ENCODE results near the gene RBMS1.
"Not testable (repeated sequence)": the region's sequence is repeated elsewhere in the genome, so short reads cannot be mapped to it uniquely, and the experiment has no call there.

The RBMS1 gene

DNA sequence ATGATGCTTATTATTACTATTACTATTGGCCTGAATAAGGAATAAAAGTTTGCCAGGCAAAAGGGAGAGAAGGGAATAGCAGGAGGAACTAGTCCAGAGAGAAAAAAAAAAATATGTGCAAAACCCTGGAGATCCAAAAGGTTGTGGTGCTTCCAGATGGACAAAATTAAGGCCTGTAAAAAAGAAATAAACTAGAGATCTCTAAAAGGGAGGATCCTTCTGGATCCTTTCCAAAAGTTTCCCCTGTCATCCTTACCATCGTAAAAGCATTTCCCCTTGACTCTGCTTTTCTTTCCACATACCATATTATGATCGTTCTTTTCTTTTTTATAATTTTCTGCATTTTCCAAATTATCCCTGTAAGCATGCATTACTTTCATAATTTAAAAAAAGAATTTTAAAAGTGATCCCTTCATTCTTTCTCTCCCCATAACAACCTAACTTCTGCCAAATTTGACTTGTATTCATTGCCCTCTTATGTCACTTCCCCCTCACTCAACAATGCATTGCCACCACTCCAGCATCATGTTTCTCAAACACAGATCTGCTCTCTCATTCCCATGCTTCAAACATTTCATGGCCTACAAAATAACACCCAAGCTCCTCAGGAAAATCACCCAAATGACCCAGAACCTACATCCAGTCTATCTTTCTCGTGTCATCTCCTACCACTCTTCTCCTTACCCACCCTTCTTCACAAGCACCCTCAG lies 40.3 kb downstream of the RBMS1 start:
- FAIRE-seq (no peak), DNase-seq (ENCODE audit: insufficient read length, low spot score) (no peak)
- TF ChIP-seq SPI1 (IDR thresholded peaks at IDR 0.05; ENCODE audit: low read depth, low read length) = no peak
- TF ChIP-seq TAF1 (IDR thresholded peaks at IDR 0.05; ENCODE audit: low read depth, low read length) = no peak
- TF ChIP-seq POLR2A (IDR thresholded peaks at IDR 0.05; ENCODE audit: low read depth, low read length) = no peak
- no peak for TF ChIP-seq POU2F2 (IDR thresholded peaks at IDR 0.05; ENCODE audit: low read depth, low read length)
- no peak for TF ChIP-seq PAX5 (IDR thresholded peaks at IDR 0.05; ENCODE audit: insufficient read depth, low read length, severe bottlenecking)
- no peak for TF ChIP-seq POLR2AphosphoS5 (IDR thresholded peaks at IDR 0.05; ENCODE audit: low read depth, low read length)

DNA sequence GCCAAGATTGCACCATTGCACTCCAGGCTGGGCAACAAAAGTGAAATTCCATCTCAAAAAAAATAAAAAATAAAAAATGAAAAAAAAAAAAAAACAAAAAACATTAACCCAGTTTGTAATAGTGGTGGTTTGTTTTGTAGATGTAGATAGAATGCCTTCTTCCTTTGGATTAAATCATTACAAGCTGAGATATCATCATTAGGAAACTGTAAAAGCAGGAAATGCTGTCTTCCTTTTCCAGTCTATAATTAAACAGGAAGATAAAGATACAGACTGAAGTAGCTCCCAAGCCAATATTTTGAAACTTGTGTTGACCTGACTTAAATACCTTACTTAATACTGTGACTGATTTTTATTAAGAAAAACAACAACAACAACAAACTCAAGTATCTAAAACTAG lies 43.1 kb downstream of the RBMS1 start:
- no peak for FAIRE-seq
- no peak for DNase-seq (ENCODE audit: insufficient read length, low spot score)
- TF ChIP-seq POLR2AphosphoS5 (IDR thresholded peaks at IDR 0.05; ENCODE audit: low read depth, low read length) (no peak), POLR2A (IDR thresholded peaks at IDR 0.05; ENCODE audit: low read depth, low read length) (no peak), SPI1 (IDR thresholded peaks at IDR 0.05; ENCODE audit: low read depth, low read length) (no peak), TAF1 (IDR thresholded peaks at IDR 0.05; ENCODE audit: low read depth, low read length) (no peak), POU2F2 (IDR thresholded peaks at IDR 0.05; ENCODE audit: low read depth, low read length) (no peak), PAX5 (IDR thresholded peaks at IDR 0.05; ENCODE audit: insufficient read depth, low read length, severe bottlenecking) (no peak)

DNA sequence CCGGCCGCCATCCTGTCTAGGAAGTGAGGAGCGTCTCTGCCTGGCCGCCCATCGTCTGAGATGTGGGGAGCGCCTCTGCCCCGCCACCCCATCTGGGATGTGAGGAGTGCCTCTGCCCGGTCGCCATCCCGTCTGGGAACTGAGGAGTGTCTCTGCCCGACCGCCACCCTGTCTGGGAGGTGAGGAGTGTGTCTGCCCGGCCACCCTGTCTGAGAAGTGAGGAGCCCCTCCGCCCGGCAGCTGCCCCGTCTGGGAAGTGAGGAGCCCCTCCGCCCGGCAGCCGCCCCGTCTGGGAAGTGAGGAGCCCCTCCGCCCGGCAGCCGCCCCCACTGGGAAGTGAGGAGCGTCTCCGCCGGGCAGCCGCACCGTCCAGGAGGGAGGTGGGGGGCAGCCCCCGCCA lies 44.8 kb downstream of the RBMS1 start:
- DNase-seq (ENCODE audit: insufficient read length, low spot score); FAIRE-seq: not testable (repeated sequence)

DNA sequence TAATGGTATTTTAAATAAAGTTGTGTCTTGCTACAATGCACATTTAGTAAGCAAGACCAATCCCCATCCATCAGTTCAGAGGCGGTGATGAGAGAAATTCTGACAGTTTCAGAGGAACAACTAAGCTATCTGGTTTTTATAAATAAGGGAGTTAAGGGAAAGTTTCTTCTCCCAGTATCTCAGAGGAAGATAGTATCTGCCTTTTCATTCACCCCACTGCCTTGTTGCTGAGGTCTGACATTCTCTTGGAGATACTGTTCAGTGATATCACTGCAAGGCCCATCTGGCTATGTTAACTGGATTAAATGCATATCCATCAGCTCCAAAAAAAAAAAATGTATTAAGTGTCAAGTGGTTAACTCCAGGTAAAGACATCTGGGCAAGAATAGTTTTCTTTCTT lies 47.9 kb downstream of the RBMS1 start:
- no peak for FAIRE-seq
- no peak for DNase-seq (ENCODE audit: insufficient read length, low spot score)
- TF ChIP-seq POLR2A (IDR thresholded peaks at IDR 0.05; ENCODE audit: low read depth, low read length) = no peak
- TF ChIP-seq POU2F2 (IDR thresholded peaks at IDR 0.05; ENCODE audit: low read depth, low read length) = no peak
- no peak for TF ChIP-seq PAX5 (IDR thresholded peaks at IDR 0.05; ENCODE audit: insufficient read depth, low read length, severe bottlenecking)
- TF ChIP-seq TAF1 (IDR thresholded peaks at IDR 0.05; ENCODE audit: low read depth, low read length) = no peak
- no peak for TF ChIP-seq POLR2AphosphoS5 (IDR thresholded peaks at IDR 0.05; ENCODE audit: low read depth, low read length)
- no peak for TF ChIP-seq SPI1 (IDR thresholded peaks at IDR 0.05; ENCODE audit: low read depth, low read length)

DNA sequence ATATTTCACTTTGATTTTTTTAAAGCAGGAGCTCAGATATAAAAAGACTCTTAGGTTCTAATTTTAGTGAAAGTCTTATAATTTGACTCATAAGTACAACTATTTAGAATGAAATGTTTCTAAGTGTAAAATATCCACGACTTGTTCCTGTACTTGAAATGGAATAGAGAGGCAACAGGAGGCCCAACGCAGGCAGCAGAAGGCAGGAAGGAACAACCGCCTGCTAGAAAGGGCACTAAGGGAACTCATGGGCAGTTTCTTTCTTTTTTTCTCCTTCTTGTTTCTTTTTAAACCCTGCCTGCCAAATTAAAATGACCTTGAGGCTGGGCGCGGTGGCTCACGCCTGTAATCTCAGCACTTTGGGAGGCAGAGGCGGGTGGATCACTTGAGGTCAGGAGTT lies 51.0 kb downstream of the RBMS1 start:
- DNase-seq (ENCODE audit: insufficient read length, low spot score) (no peak), FAIRE-seq (no peak)
- no peak for TF ChIP-seq POU2F2 (IDR thresholded peaks at IDR 0.05; ENCODE audit: low read depth, low read length)
- no peak for TF ChIP-seq POLR2A (IDR thresholded peaks at IDR 0.05; ENCODE audit: low read depth, low read length)
- TF ChIP-seq POLR2AphosphoS5 (IDR thresholded peaks at IDR 0.05; ENCODE audit: low read depth, low read length) = no peak
- no peak for TF ChIP-seq TAF1 (IDR thresholded peaks at IDR 0.05; ENCODE audit: low read depth, low read length)
- no peak for TF ChIP-seq SPI1 (IDR thresholded peaks at IDR 0.05; ENCODE audit: low read depth, low read length)
- TF ChIP-seq PAX5 (IDR thresholded peaks at IDR 0.05; ENCODE audit: insufficient read depth, low read length, severe bottlenecking) = no peak

DNA sequence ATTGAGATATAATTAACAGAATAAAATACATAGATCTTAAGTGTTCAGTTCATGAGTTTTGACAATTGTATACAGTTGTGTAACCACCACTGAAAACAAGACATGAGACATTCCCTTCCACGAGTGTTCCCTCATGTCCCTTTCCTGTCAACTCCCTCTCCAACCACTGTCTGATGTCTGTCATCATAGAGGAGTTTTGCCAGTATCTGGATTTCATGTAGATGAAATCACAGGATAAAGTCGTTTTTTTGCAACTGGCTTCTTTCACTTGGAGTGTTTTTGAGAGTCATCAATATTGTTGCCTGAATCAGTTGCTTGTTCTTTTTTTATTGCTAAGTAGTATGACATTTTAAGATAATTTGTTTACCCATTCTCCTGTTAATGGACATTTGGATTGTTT lies 52.7 kb downstream of the RBMS1 start:
- FAIRE-seq = no peak
- no peak for DNase-seq (ENCODE audit: insufficient read length, low spot score)

DNA sequence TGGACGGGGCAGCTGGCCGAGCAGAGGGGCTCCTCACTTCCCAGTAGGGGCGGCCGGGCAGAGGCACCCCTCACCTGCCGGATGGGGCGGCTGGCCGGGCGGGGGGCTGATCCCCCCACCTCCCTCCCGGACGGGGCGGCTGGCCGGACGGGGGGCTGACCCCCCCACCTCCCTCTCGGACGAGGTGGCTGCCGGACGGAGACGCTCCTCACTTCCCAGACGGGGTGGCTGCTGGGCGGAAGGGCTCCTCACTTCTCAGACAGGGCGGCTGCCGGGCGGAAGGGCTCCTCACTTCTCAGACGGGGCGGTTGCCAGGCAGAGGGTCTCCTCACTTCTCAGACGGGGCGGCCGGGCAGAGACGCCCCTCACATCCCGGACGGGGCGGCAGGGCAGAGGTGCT lies 54.6 kb downstream of the RBMS1 start:
- FAIRE-seq; DNase-seq (ENCODE audit: insufficient read length, low spot score): not testable (repeated sequence)

More for the DNA sequence above, 52.7 kb downstream of the RBMS1 start:
- TF ChIP-seq POLR2A (IDR thresholded peaks at IDR 0.05; ENCODE audit: low read depth, low read length) (no peak), POU2F2 (IDR thresholded peaks at IDR 0.05; ENCODE audit: low read depth, low read length) (no peak), SPI1 (IDR thresholded peaks at IDR 0.05; ENCODE audit: low read depth, low read length) (no peak), TAF1 (IDR thresholded peaks at IDR 0.05; ENCODE audit: low read depth, low read length) (no peak), POLR2AphosphoS5 (IDR thresholded peaks at IDR 0.05; ENCODE audit: low read depth, low read length) (no peak), PAX5 (IDR thresholded peaks at IDR 0.05; ENCODE audit: insufficient read depth, low read length, severe bottlenecking) (no peak)

DNA sequence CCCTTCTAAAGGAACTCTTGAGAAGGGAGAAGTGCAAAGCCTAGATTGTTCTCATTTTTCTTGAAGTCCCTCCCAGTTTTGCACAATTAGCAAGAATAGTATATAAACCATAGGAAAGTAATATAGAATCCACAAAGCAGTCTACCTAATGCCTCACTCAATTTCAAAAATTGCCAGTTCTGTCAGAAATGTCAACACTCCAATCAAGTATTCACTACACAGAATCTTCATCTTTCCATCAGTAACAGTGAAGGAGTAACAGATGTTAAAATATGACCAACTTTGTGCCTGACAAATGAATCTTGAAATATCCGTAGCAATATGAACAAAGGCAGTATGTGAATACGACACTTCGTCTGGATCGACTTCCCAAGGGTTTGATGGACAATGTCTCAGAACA lies 56.3 kb downstream of the RBMS1 start:
- DNase-seq (ENCODE audit: insufficient read length, low spot score) = no peak
- TF ChIP-seq POU2F2 (IDR thresholded peaks at IDR 0.05; ENCODE audit: low read depth, low read length) (no peak), POLR2A (IDR thresholded peaks at IDR 0.05; ENCODE audit: low read depth, low read length) (no peak), POLR2AphosphoS5 (IDR thresholded peaks at IDR 0.05; ENCODE audit: low read depth, low read length) (no peak), TAF1 (IDR thresholded peaks at IDR 0.05; ENCODE audit: low read depth, low read length) (no peak), SPI1 (IDR thresholded peaks at IDR 0.05; ENCODE audit: low read depth, low read length) (no peak), PAX5 (IDR thresholded peaks at IDR 0.05; ENCODE audit: insufficient read depth, low read length, severe bottlenecking) (no peak)
- FAIRE-seq = no peak

DNA sequence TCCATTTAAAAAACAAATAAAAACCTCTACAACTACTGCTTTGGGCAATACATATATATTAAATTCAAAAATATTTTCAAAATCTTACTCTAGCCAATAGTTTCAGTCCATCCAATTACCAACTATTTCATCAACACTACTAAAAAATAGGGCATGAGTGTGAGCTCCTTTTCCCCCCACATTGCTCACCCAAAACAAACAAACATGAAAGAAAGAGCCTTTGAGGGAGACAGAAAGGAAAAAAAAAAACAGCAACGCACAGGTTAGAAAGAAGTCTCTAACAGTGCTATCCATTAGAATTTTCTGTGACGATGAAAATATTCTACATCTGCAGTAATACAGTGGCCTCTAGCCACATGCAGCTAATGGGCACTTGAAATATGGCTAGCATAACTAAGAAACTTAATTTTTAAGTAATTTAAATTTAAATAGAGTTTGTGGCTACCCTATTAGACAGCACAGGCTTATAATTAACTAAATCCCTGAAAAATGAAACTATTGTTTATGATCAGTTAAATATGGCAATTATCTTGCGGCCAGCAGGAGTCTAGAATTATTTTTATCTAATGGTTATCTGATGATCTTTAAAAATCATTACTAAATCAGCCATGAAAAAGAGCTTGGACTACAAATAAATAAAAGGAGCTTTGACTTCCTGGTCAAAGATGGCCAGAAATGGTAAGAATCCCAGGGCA lies 59.2 kb downstream of the RBMS1 start:
- DNase-seq (ENCODE audit: insufficient read length, low spot score) (no peak), FAIRE-seq (no peak)
- TF ChIP-seq POU2F2 (IDR thresholded peaks at IDR 0.05; ENCODE audit: low read depth, low read length) (no peak), TAF1 (IDR thresholded peaks at IDR 0.05; ENCODE audit: low read depth, low read length) (no peak), SPI1 (IDR thresholded peaks at IDR 0.05; ENCODE audit: low read depth, low read length) (no peak), PAX5 (IDR thresholded peaks at IDR 0.05; ENCODE audit: insufficient read depth, low read length, severe bottlenecking) (no peak), POLR2A (IDR thresholded peaks at IDR 0.05; ENCODE audit: low read depth, low read length) (no peak), POLR2AphosphoS5 (IDR thresholded peaks at IDR 0.05; ENCODE audit: low read depth, low read length) (no peak)

Measured in GM12891 (cell line).